Measurements from ENCODE around the gene STX4. TPM values are rescaled to one million over a fixed set of nuclear protein-coding genes. Genes with fewer than 3 reads are reported as not detected.
"Not testable (repeated sequence)": the region's sequence is repeated elsewhere in the genome, so short reads cannot be mapped to it uniquely, and the experiment has no call there.

Gene STX4
- total RNA-seq, 1 experiment from 2014 or later = 29.2 TPM

- no TSS peak for BruUV-seq (replicated peaks)
- Histone ChIP-seq H3K4me3 (ENCODE audit: low read depth, low read length) (no peak overlapping the region), H3K36me3 (ENCODE audit: control insufficient read depth, insufficient read depth, low read length) (no peaks in the 10 kb centered on the region), H3K4me1 (no peaks in the 10 kb centered on the region), H3K27me3 (replicated peaks; ENCODE audit: control insufficient read depth, insufficient read depth, low read length) (no peaks in the 10 kb centered on the region), H3K9me3 (no peaks in the 10 kb centered on the region)
- Mint-ChIP-seq H3K9me3 (ENCODE audit: unreplicated experiment) (no peaks in the 10 kb centered on the region), H3K4me3 (ENCODE audit: unreplicated experiment) (no peak overlapping the region), H3K27ac (ENCODE audit: unreplicated experiment) (no peak overlapping the region), H3K36me3 (ENCODE audit: insufficient read depth, unreplicated experiment) (no peaks in the 10 kb centered on the region), H3K4me1 (ENCODE audit: low read depth, unreplicated experiment) (peaks cover 12% of the 10 kb centered on the region), H3K27me3 (ENCODE audit: insufficient read depth, unreplicated experiment) (peaks cover 15% of the 10 kb centered on the region)
- POLR2A ChIA-PET = no interaction called here
- DNase-seq = no peak
- CTCF ChIA-PET = no interaction called here
- TF ChIP-seq, protein P1, sequence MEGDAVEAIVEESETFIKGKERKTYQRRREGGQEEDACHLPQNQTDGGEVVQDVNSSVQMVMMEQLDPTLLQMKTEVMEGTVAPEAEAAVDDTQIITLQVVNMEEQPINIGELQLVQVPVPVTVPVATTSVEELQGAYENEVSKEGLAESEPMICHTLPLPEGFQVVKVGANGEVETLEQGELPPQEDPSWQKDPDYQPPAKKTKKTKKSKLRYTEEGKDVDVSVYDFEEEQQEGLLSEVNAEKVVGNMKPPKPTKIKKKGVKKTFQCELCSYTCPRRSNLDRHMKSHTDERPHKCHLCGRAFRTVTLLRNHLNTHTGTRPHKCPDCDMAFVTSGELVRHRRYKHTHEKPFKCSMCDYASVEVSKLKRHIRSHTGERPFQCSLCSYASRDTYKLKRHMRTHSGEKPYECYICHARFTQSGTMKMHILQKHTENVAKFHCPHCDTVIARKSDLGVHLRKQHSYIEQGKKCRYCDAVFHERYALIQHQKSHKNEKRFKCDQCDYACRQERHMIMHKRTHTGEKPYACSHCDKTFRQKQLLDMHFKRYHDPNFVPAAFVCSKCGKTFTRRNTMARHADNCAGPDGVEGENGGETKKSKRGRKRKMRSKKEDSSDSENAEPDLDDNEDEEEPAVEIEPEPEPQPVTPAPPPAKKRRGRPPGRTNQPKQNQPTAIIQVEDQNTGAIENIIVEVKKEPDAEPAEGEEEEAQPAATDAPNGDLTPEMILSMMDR (IDR thresholded peaks at IDR 0.05; ENCODE audit: insufficient read depth in 1 of 2, low read depth in 1 of 2, low read length in 1 of 2, severe bottlenecking in 1 of 2, unreplicated experiment in 1 of 2) = no peak
- intact Hi-C loops (cut with micrococcal nuclease; ENCODE audit: unreplicated experiment) = no loop called here
Observed at GRCh38 chr16:31009120-31009519, 24.2 kb upstream of the STX4 start.

GRCh38 chr16:31009894-31010584 is 23.3 kb upstream of the STX4 start:
- Histone ChIP-seq H3K4me3 (ENCODE audit: low read depth, low read length) (peak overlapping the region; percentile 16; the same call in 1 of the 2 replicates), H3K36me3 (ENCODE audit: control insufficient read depth, insufficient read depth, low read length) (no peaks in the 10 kb centered on the region), H3K27me3 (replicated peaks; ENCODE audit: control insufficient read depth, insufficient read depth, low read length) (no peaks in the 10 kb centered on the region), H3K9me3 (no peaks in the 10 kb centered on the region), H3K4me1 (no peaks in the 10 kb centered on the region)
- POLR2A ChIA-PET = no interaction called here
- no peaks in the 10 kb centered on the region for H3K36me3 Mint-ChIP-seq (ENCODE audit: insufficient read depth, unreplicated experiment)
- peaks cover 15% of the 10 kb centered on the region for H3K27me3 Mint-ChIP-seq (ENCODE audit: insufficient read depth, unreplicated experiment)
- TF ChIP-seq, protein P1 (IDR thresholded peaks at IDR 0.05; ENCODE audit: insufficient read depth in 1 of 2, low read depth in 1 of 2, low read length in 1 of 2, severe bottlenecking in 1 of 2, unreplicated experiment in 1 of 2) = no peak
- DNase-seq = no peak
- CTCF ChIA-PET = no interaction called here
- BruUV-seq (replicated peaks) = no TSS peak
- H3K4me1 Mint-ChIP-seq (ENCODE audit: low read depth, unreplicated experiment) = peaks cover 12% of the 10 kb centered on the region
- intact Hi-C loops (cut with micrococcal nuclease; ENCODE audit: unreplicated experiment) = no loop called here
- no peaks in the 10 kb centered on the region for H3K9me3 Mint-ChIP-seq (ENCODE audit: unreplicated experiment)
- no peak overlapping the region for H3K4me3 Mint-ChIP-seq (ENCODE audit: unreplicated experiment)
- no peak overlapping the region for H3K27ac Mint-ChIP-seq (ENCODE audit: unreplicated experiment)

GRCh38 chr16:31010585-31011325 is 22.6 kb upstream of the STX4 start, which contains the start of gene STX1B:
TSS of gene STX1B (minus strand) at chr16:31010638. CDS start at chr16:31010396, 242 bp downstream.
- Histone ChIP-seq H3K9me3 (no peaks in the 10 kb centered on the region), H3K4me3 (ENCODE audit: low read depth, low read length) (peak within 1 kb of the TSS; percentile 16), H3K27me3 (replicated peaks; ENCODE audit: control insufficient read depth, insufficient read depth, low read length) (no peaks in the 10 kb centered on the region), H3K4me1 (no peaks in the 10 kb centered on the region), H3K36me3 (ENCODE audit: control insufficient read depth, insufficient read depth, low read length) (no peaks in the 10 kb centered on the region)
- ChIA-PET POLR2A (no interaction called here), CTCF (no interaction called here)
- TF ChIP-seq, protein P1 (IDR thresholded peaks at IDR 0.05; ENCODE audit: insufficient read depth in 1 of 2, low read depth in 1 of 2, low read length in 1 of 2, severe bottlenecking in 1 of 2, unreplicated experiment in 1 of 2) = no peak
- H3K36me3 Mint-ChIP-seq (ENCODE audit: insufficient read depth, unreplicated experiment) = no peaks in the 10 kb centered on the region
- no peak for DNase-seq
- H3K9me3 Mint-ChIP-seq (ENCODE audit: unreplicated experiment) = no peaks in the 10 kb centered on the region
- peak within 1 kb of the TSS; percentile 18 for H3K4me3 Mint-ChIP-seq (ENCODE audit: unreplicated experiment)
- intact Hi-C loops (cut with micrococcal nuclease; ENCODE audit: unreplicated experiment) = no loop called here
- H3K27me3 Mint-ChIP-seq (ENCODE audit: insufficient read depth, unreplicated experiment) = peaks cover 15% of the 10 kb centered on the region
- H3K27ac Mint-ChIP-seq (ENCODE audit: unreplicated experiment) = no peak within 1 kb of the TSS
- no TSS peak for BruUV-seq (replicated peaks)
- peaks cover 9% of the 10 kb centered on the region for H3K4me1 Mint-ChIP-seq (ENCODE audit: low read depth, unreplicated experiment)

GRCh38 chr16:31011815-31012214 is 21.5 kb upstream of the STX4 start:
- POLR2A ChIA-PET; H3K36me3 Mint-ChIP-seq (ENCODE audit: insufficient read depth, unreplicated experiment); H3K4me1 ChIP-seq; H3K4me1 Mint-ChIP-seq (ENCODE audit: low read depth, unreplicated experiment); CTCF ChIA-PET; H3K4me3 Mint-ChIP-seq (ENCODE audit: unreplicated experiment); H3K27me3 ChIP-seq (replicated peaks; ENCODE audit: control insufficient read depth, insufficient read depth, low read length); H3K9me3 ChIP-seq; BruUV-seq (replicated peaks); H3K36me3 ChIP-seq (ENCODE audit: control insufficient read depth, insufficient read depth, low read length); intact Hi-C loops (cut with micrococcal nuclease; ENCODE audit: unreplicated experiment); DNase-seq; H3K4me3 ChIP-seq (ENCODE audit: low read depth, low read length); H3K27ac Mint-ChIP-seq (ENCODE audit: unreplicated experiment); H3K9me3 Mint-ChIP-seq (ENCODE audit: unreplicated experiment): not testable (repeated sequence)
- H3K27me3 Mint-ChIP-seq (ENCODE audit: insufficient read depth, unreplicated experiment) = peaks cover 15% of the 10 kb centered on the region

DNA sequence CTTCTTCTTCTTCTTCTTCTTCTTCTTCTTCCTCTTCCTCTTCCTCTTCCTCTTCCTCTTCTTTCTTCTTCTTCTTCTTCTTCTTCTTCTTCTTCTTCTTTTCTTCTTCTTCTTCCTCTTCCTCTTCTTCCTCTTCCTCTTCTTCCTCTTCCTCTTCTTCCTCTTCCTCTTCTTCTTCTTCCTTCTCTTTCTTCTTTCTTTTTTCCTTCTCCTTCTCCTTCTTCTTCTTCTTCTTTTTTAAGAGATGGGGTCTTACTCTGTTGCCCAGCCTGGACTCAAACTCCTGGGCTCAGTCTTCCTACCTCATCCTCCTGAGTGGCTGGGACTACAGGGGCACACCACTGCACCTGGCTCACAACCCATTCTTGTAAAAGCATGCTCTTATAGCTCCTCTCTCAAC is 20.1 kb upstream of the STX4 start:
- H3K4me1 Mint-ChIP-seq (ENCODE audit: low read depth, unreplicated experiment); H3K4me3 ChIP-seq (ENCODE audit: low read depth, low read length); CTCF ChIA-PET; H3K9me3 ChIP-seq; H3K36me3 Mint-ChIP-seq (ENCODE audit: insufficient read depth, unreplicated experiment); H3K27ac Mint-ChIP-seq (ENCODE audit: unreplicated experiment); H3K36me3 ChIP-seq (ENCODE audit: control insufficient read depth, insufficient read depth, low read length); H3K4me1 ChIP-seq; H3K9me3 Mint-ChIP-seq (ENCODE audit: unreplicated experiment); H3K4me3 Mint-ChIP-seq (ENCODE audit: unreplicated experiment); H3K27me3 ChIP-seq (replicated peaks; ENCODE audit: control insufficient read depth, insufficient read depth, low read length); DNase-seq; intact Hi-C loops (cut with micrococcal nuclease; ENCODE audit: unreplicated experiment); POLR2A ChIA-PET; BruUV-seq (replicated peaks): not testable (repeated sequence)
- H3K27me3 Mint-ChIP-seq (ENCODE audit: insufficient read depth, unreplicated experiment) = peaks cover 15% of the 10 kb centered on the region
